Fibroblast of the aortic adventitia (primary cell): Measurements from ENCODE around the gene DDX39B. TPM values are rescaled to one million over a fixed set of nuclear protein-coding genes. Genes with fewer than 3 reads are reported as not detected.
A peak's percentile ranks its signal among the peaks of the same experiment; 100 is the strongest.
"Not testable (repeated sequence)": the region's sequence is repeated elsewhere in the genome, so short reads cannot be mapped to it uniquely, and the experiment has no call there.

Experiments
- DNase-seq: peaks from one replicate; pipeline ENCODE4 v3.0.0-alpha.2; 2010; ENCODE audit warnings: low read depth
- H3K4me3 ChIP-seq: 2 replicates; pipeline ENCODE4 v1.5.1; 2011; ENCODE audit warnings: low read depth, mild to moderate bottlenecking, control low read depth, low read length, moderate library complexity
- CTCF ChIP-seq: IDR thresholded peaks from 2 replicates; pipeline ENCODE4 v1.5.1; 2011; ENCODE audit warnings: mild to moderate bottlenecking, low read length, control low read depth, inconsistent platforms; ENCODE audit not compliant: insufficient read depth
- total RNA-seq: library from RNA; depleted of rRNA; stranded (reverse); fragments of >200 nt; gene quantifications from 2 replicates; pipeline ENCODE4 v1.2.3, GENCODE V29; 2012; ENCODE audit warnings: low replicate concordance

The DDX39B gene
- 197 and 290 TPM in 2 replicates for total RNA-seq

- DNase-seq, result peak; percentile 98
- TF ChIP-seq CTCF, result no peak
- peak within 1 kb of the TSS; percentile 95 for H3K4me3 ChIP-seq
These were observed at the start of gene DDX39B for GRCh38 chr6:31541658-31542521. DDX39B (minus strand) TSS chr6:31542003; CDS start chr6:31540532, 1,471 bp downstream.

- H3K4me3 ChIP-seq, DNase-seq: not testable (repeated sequence)
These were observed 48.9 kb upstream of the DDX39B start for GRCh38 chr6:31590691-31591090.

- no peak overlapping the region for H3K4me3 ChIP-seq
- TF ChIP-seq CTCF, result no peak
- no peak for DNase-seq
These were observed 47.3 kb upstream of the DDX39B start for GRCh38 chr6:31588871-31589650.

DNA sequence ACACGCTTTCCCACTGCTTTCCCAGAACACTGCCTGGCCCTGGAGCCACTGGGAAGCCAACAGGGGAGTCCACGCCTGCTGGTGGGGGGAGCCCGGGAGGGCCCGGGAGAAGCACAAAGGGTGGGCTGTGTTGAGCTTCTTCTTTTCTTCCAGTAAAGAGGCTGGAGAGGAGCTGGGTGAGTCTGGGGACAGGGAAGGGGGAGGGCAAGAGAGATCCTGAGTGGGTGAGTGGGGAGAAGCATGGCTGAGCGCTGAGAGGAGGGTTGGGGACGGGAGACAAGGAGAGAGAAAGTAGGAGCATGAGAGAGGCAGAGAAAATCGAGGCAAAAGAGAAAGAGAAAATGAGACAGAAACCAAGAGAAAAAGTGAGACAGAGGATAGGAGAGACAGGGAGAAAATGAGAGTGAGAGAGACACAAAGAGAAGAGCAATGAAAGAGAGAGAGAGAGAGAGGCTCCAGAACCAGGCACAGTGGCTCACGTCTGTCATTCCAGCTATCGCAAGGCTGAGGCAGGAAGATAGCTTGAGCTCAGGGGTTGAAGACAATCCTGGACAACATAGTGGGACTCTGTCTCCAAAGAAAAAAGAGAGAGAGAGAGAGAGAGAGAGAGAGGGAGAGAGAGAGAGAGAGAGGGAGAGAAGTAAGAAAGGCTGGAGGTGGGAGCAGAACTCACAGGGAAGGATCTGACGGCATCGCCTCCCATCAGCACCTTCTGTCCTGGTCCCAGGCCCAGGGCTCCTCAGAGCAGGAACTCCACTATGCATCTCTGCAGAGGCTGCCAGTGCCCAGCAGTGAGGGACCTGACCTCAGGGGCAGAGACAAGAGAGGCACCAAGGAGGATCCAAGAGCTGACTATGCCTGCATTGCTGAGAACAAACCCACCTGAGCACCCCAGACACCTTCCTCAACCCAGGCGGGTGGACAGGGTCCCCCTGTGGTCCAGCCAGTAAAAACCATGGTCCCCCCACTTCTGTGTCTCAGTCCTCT lies 46.3 kb upstream of the DDX39B start:
- no peak for DNase-seq
- H3K4me3 ChIP-seq, result no peak overlapping the region
- no peak for TF ChIP-seq CTCF

GRCh38 chr6:31586599-31587281 lies 44.9 kb upstream of the DDX39B start:
- no peak for TF ChIP-seq CTCF
- DNase-seq, result no peak
- no peak overlapping the region for H3K4me3 ChIP-seq

DNA sequence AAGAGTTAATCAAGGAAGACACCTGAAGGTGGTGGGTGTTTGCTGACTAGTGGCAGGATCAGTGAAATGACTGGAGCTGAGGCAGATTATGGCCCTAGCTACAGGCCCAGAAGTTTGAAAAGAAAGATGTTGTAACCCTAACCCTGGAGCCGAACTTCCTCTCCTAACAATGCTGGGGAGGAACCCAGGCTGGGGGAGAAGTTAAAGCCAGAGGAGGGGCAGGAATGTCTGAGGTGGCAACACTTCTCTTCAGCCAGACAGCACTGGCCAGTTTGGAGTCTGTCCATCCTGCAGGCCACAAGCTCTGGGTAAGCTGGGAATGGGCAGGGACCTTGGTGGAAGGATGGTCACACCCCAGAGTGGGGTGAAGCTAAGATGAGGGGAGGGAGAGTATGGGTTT lies 44.2 kb upstream of the DDX39B start, which contains the start of gene LST1:
Gene LST1, plus strand, starts transcription at position 270 of the 400 bp plus-strand sequence. CDS start 1,023 bp downstream, outside the sequence.
- DNase-seq, result no peak
- no peak for TF ChIP-seq CTCF
- no peak within 1 kb of the TSS for H3K4me3 ChIP-seq
